Ovary (tissue), 9 donors: ENCODE results near the gene MYD88. TPM values are rescaled to one million over a fixed set of nuclear protein-coding genes. Genes with fewer than 3 reads are reported as not detected.
"Not testable (repeated sequence)": the region's sequence is repeated elsewhere in the genome, so short reads cannot be mapped to it uniquely, and the experiment has no call there.

Source experiments
- DNase-seq, 5 donors: peaks; one replicate each; pipeline ENCODE4 v3.0.0-alpha.2; 2019 to 2020
- H3K27ac ChIP-seq, 2 donors: fragments of 200-600 bp; one replicate each; pipeline versions ENCODE4 v1.5.1 to v1.8.0; 2019 to 2022
- H3K27me3 ChIP-seq: fragments of 200-600 bp; one replicate; pipeline ENCODE4 v1.8.0; 2022
- H3K36me3 ChIP-seq: fragments of 200-600 bp; sonication (generic); one replicate; pipeline ENCODE4 v1.5.1; 2019
- H3K4me1 ChIP-seq: one replicate; pipeline ENCODE4 v1.8.1; 2013; ENCODE audit warnings: mild to moderate bottlenecking, moderate library complexity; ENCODE audit not compliant: insufficient read depth
- H3K4me3 ChIP-seq: fragments of 200-600 bp; sonication (generic); one replicate; pipeline ENCODE4 v1.5.1; 2017
- H3K9me3 ChIP-seq, 2 donors: fragments of 200-600 bp in 1 of 2; sonication (generic) in 1 of 2; one replicate each; pipeline versions ENCODE4 v1.5.1 to v1.8.1; 2013 to 2019; ENCODE audit warnings: mild to moderate bottlenecking in 1 of 2, moderate library complexity in 1 of 2
- EP300 ChIP-seq: sonication (generic); formaldehyde crosslinking; IDR thresholded peaks from one replicate; pipeline ENCODE4 v1.6.1; 2017; ENCODE audit warnings: antibody characterized with exemption
- POLR2A ChIP-seq: fragments of 450-650 bp; IDR thresholded peaks from one replicate; pipeline ENCODE4 v1.6.1; 2017; ENCODE audit warnings: antibody characterized with exemption, mild to moderate bottlenecking, moderate library complexity
- WGBS, 3 donors: extraction: QIAGEN DNeasy Blood & Tissue Kit in 1 of 3; methylation state at CpG; one replicate each; pipeline versions ENCODE4 v1.1.5 to v1.1.7; 2013 to 2017; 5-methylcytosine and 5-hydroxymethylcytosine counted together
- intact Hi-C, 4 donors: fragments of 100-400 bp; cut with DNase I; formaldehyde crosslinking; loops; one replicate each; pipeline versions ENCODE4 v1.11.0 to v1.15.1; 2022 to 2023
- polyA plus RNA-seq, 2 donors: library from polyadenylated mRNA; stranded (reverse); fragments of 200-250 nt in 1 of 2; fragments of 350-450 nt in 1 of 2; fragmentation: Illumina TruSeq in 1 of 2; extraction: RNeasy Lipid Tissue Mini Kit (QIAGEN cat#74804) in 1 of 2; gene quantifications; one replicate each; pipeline ENCODE4 v1.2.3, GENCODE V29; 2013 to 2014
- total RNA-seq, 7 donors: library from RNA; depleted of rRNA in 2 of 7; stranded (reverse); fragments of >200 nt in 2 of 7; fragmentation: NEBNext Ultra II Directional in 3 of 7; extraction: Animal tissue kit (Norgen Biotek cat#: 25700) in 3 of 7; gene quantifications; one replicate each; pipeline versions ENCODE4 v1.1.0 to v1.2.4, GENCODE V29; 2016 to 2023
- TF ChIP-seq, protein P1 (sequence below), 3 donors: fragments of 450-650 bp in 2 of 3; fragments of 200-600 bp in 1 of 3; IDR thresholded peaks; one replicate each; pipeline versions ENCODE4 v1.5.1 to v1.8.0; 2016 to 2022; ENCODE audit warnings: antibody characterized with exemption in 3 of 3, mild to moderate bottlenecking in 1 of 3
- donor health status: DM: no; HTN: no; CAD: no; lungs with moderate emphysema.
- donor health status: DM: no; HTN: no; CAD: no.
- donor health status: Bipolar disorder and iron deficiency.
- donor health status: DM: yes; HTN: yes; CAD: no.
- donor health status: DM: no; HTN: no; CAD: no.
- donor health status: DM: yes; HTN: yes; CAD: no.

The MYD88 gene
- total and polyA plus RNA-seq, 9 donors = 12.8 to 58.9 (median 24.0) TPM

- no peaks in the 10 kb centered on the region for H3K27me3 ChIP-seq
- H3K4me1 ChIP-seq = no peaks in the 10 kb centered on the region
- intact Hi-C loops = no loop called here
- no peak for TF ChIP-seq POLR2A
- no peak for TF ChIP-seq EP300
- TF ChIP-seq, protein P1, sequence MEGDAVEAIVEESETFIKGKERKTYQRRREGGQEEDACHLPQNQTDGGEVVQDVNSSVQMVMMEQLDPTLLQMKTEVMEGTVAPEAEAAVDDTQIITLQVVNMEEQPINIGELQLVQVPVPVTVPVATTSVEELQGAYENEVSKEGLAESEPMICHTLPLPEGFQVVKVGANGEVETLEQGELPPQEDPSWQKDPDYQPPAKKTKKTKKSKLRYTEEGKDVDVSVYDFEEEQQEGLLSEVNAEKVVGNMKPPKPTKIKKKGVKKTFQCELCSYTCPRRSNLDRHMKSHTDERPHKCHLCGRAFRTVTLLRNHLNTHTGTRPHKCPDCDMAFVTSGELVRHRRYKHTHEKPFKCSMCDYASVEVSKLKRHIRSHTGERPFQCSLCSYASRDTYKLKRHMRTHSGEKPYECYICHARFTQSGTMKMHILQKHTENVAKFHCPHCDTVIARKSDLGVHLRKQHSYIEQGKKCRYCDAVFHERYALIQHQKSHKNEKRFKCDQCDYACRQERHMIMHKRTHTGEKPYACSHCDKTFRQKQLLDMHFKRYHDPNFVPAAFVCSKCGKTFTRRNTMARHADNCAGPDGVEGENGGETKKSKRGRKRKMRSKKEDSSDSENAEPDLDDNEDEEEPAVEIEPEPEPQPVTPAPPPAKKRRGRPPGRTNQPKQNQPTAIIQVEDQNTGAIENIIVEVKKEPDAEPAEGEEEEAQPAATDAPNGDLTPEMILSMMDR (IDR thresholded peaks at IDR 0.05) = no peak
- no peaks in the 10 kb centered on the region for H3K9me3 ChIP-seq
- no peak for DNase-seq
- H3K4me3 ChIP-seq = no peak overlapping the region
- H3K27ac ChIP-seq = no peak overlapping the region
- H3K36me3 ChIP-seq = no peaks in the 10 kb centered on the region
- WGBS, 3 donors = 81 to 87% (median 82%) methylated on average over 2 of the region's 2 CpGs
Measured at GRCh38 chr3:38155825-38156224, 17.4 kb downstream of the MYD88 start.

GRCh38 chr3:38157117-38157516 lies 18.7 kb downstream of the MYD88 start:
- Histone ChIP-seq H3K27ac (no peak overlapping the region), H3K4me1 (no peaks in the 10 kb centered on the region), H3K9me3 (no peaks in the 10 kb centered on the region), H3K4me3 (no peak overlapping the region), H3K36me3 (no peaks in the 10 kb centered on the region), H3K27me3 (no peaks in the 10 kb centered on the region)
- TF ChIP-seq, protein P1 (IDR thresholded peaks at IDR 0.05) = no peak
- no peak for TF ChIP-seq EP300
- intact Hi-C loops = no loop called here
- DNase-seq = no peak
- WGBS, 3 donors = 89 to 96% (median 95%) methylated on average over 2 of the region's 2 CpGs

DNA sequence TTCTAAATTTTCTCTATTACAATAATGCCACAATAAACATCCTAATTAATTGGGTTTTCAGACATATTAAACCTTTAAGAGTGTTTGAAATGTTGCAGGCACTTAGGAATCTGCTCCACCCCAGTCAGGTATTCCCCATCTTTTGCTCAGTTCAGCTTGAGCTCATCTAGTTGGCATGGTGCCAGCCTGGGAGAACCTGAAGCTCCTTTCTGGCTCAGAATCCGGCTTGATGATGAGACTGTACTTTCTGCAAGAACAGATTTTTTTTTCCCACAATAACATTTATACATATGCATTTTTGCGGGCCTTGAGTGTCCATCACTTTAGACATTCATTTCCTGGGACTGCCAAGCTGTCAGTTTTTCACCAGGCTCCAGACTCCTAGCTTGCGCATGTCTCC lies 19.1 kb downstream of the MYD88 start:
- 73 to 84% (median 77%) methylated on average over 3 of the region's 3 CpGs for WGBS, 3 donors
- no peak overlapping the region for H3K4me3 ChIP-seq
- TF ChIP-seq, protein P1 (IDR thresholded peaks at IDR 0.05) = no peak
- TF ChIP-seq POLR2A (no peak), EP300 (no peak)

DNA sequence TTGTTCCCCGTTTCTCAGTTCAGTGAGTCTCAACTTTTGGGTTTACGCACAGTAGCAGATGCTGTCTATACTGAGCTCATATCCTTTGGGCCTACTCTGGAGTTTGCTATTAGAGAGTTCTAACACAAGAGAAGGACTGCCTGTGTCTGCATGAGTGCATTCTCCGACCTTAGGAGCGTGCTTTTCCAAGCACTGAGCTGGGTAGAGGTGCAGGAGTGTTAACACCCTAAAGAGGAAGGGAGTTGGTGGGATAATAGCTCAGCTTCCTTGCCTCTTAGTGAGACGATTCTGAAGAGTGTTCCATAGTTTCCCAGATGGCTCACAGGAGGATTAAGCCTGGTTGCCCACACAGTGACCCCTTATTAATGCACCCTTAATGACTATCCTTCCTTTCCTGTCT lies 20.0 kb downstream of the MYD88 start:
- 79 to 85% (median 84%) methylated on average over 5 of the region's 5 CpGs for WGBS, 3 donors
- H3K9me3 ChIP-seq = no peaks in the 10 kb centered on the region
- H3K27me3 ChIP-seq = no peaks in the 10 kb centered on the region
- TF ChIP-seq, protein P1 (IDR thresholded peaks at IDR 0.05) = no peak
- no peak for TF ChIP-seq POLR2A
- TF ChIP-seq EP300 = no peak
- intact Hi-C loops = no loop called here
- H3K27ac ChIP-seq = no peak overlapping the region
- no peak for DNase-seq
- no peaks in the 10 kb centered on the region for H3K36me3 ChIP-seq
- H3K4me1 ChIP-seq = no peaks in the 10 kb centered on the region
- no peak overlapping the region for H3K4me3 ChIP-seq

More for the DNA sequence above, 19.1 kb downstream of the MYD88 start:
- no peak for DNase-seq
- H3K27me3 ChIP-seq = no peaks in the 10 kb centered on the region
- no peaks in the 10 kb centered on the region for H3K36me3 ChIP-seq
- no peaks in the 10 kb centered on the region for H3K9me3 ChIP-seq
- no peaks in the 10 kb centered on the region for H3K4me1 ChIP-seq
- intact Hi-C loops = no loop called here
- no peak overlapping the region for H3K27ac ChIP-seq

DNA sequence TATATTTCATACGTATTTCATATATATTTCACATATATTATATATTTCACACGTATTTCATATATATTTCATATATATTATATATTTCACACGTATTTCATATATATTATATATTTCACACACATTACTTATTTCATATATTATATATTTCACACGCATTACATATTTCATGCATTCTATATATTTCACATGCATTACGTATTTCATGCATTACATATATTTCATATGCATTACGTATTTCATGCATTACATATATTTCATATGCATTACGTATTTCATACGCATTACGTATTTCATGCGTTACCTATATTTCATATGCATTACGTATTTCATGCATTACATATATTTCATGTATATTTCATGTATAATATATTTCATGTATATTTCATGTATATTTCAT lies 22.2 kb downstream of the MYD88 start:
- not testable (repeated sequence) for H3K27me3 ChIP-seq, H3K9me3 ChIP-seq, H3K27ac ChIP-seq, H3K4me3 ChIP-seq, H3K4me1 ChIP-seq, DNase-seq, H3K36me3 ChIP-seq
- intact Hi-C loops = loop anchor here in 2 of 4 donors (10.0 kb wide), 2 partner anchors 314 to 1166 kb away; partner anchors contain the start of genes EPM2AIP1 (in 1 of the 2) and MLH1 (in 1 of the 2)
- 93 to 94% (median 94%) methylated on average over 11 of the region's 11 CpGs for WGBS, 3 donors
